HG02884 (cell line): ENCODE results near the gene ZNF26.
"Not testable (repeated sequence)": the region's sequence is repeated elsewhere in the genome, so short reads cannot be mapped to it uniquely, and the experiment has no call there.

Experiments
- ATAC-seq: cut with Tn5 transposase; IDR thresholded peaks from one replicate; pipeline ENCODE4 v1.9.1; 2021; ENCODE audit warnings: mild to moderate bottlenecking, moderate library complexity; ENCODE audit not compliant: unreplicated experiment

The ZNF26 gene

GRCh38 chr12:132955094-132956010 lies 30.8 kb upstream of the ZNF26 start:
- no peak for ATAC-seq

GRCh38 chr12:132956011-132956788 lies 30.0 kb upstream of the ZNF26 start, which contains the start of gene ZNF605:
ZNF605 (minus strand) TSS chr12:132956306; CDS start chr12:132945635, 10,671 bp downstream.
- ATAC-seq = peak; percentile 81

GRCh38 chr12:132961790-132962189 lies 24.4 kb upstream of the ZNF26 start:
- ATAC-seq = not testable (repeated sequence)

GRCh38 chr12:132963947-132964346 lies 22.2 kb upstream of the ZNF26 start:
- not testable (repeated sequence) for ATAC-seq

GRCh38 chr12:132965796-132966195 lies 20.4 kb upstream of the ZNF26 start:
- ATAC-seq = no peak

GRCh38 chr12:132966676-132967415 lies 19.3 kb upstream of the ZNF26 start:
- ATAC-seq = no peak

GRCh38 chr12:132967736-132968135 lies 18.4 kb upstream of the ZNF26 start:
- no peak for ATAC-seq

- no peak for ATAC-seq
These were observed 13.8 kb upstream of the ZNF26 start for GRCh38 chr12:132972374-132972773.

- not testable (repeated sequence) for ATAC-seq
These were observed 9.3 kb upstream of the ZNF26 start for GRCh38 chr12:132976870-132977269.

GRCh38 chr12:132986885-132987225 lies 688 bp downstream of the ZNF26 start:
- ATAC-seq = no peak

GRCh38 chr12:132998741-132999140 lies 12.6 kb downstream of the ZNF26 start:
- ATAC-seq = no peak

GRCh38 chr12:133010657-133011297 lies 24.6 kb downstream of the ZNF26 start:
- no peak for ATAC-seq

- no peak for ATAC-seq
These were observed 37.4 kb downstream of the ZNF26 start for GRCh38 chr12:133023566-133023965.

- ATAC-seq = no peak
These were observed 40.8 kb downstream of the ZNF26 start for GRCh38 chr12:133026996-133027395.

- peak; percentile 86 for ATAC-seq
These were observed 51.2 kb downstream of the ZNF26 start, which contains the start of gene ZNF84 for GRCh38 chr12:133037207-133038005. ZNF84 (plus strand) TSS chr12:133037509; CDS start chr12:133041468, 3,959 bp downstream.

- no peak for ATAC-seq
These were observed 52.0 kb downstream of the ZNF26 start for GRCh38 chr12:133038118-133038709.

GRCh38 chr12:133046698-133047097 lies 60.5 kb downstream of the ZNF26 start:
- ATAC-seq = no peak

- no peak for ATAC-seq
These were observed 71.3 kb downstream of the ZNF26 start for GRCh38 chr12:133057446-133057845.
